Astrocyte (in vitro differentiated cells and primary cell): Measurements from ENCODE around the gene HDAC3. TPM values are rescaled to one million over a fixed set of nuclear protein-coding genes. Genes with fewer than 3 reads are reported as not detected.
A peak's percentile ranks its signal among the peaks of the same experiment; 100 is the strongest.

Source experiments
- DNase-seq: peaks from one replicate; pipeline ENCODE4 v3.0.0-alpha.2; 2010; ENCODE audit warnings: low read depth
- FAIRE-seq: peaks from 2 replicates; lab custom pipeline; 2011; peaks lifted over from hg19 to GRCh38; lab: Jason Lieb, UNC
- H2AFZ ChIP-seq: 2 replicates; pipeline ENCODE4 v1.6.0; 2012; ENCODE audit warnings: low read depth, low read length, inconsistent platforms
- H3K27ac ChIP-seq: 2 replicates; pipeline ENCODE4 v1.5.1; 2011; ENCODE audit warnings: low read depth, low read length, inconsistent platforms
- H3K27me3 ChIP-seq: 2 replicates; pipeline ENCODE4 v1.6.0; 2011; ENCODE audit warnings: low read length, inconsistent platforms; ENCODE audit not compliant: insufficient read depth
- H3K36me3 ChIP-seq: 2 replicates; pipeline ENCODE4 v1.5.1; 2011; ENCODE audit warnings: low read length, inconsistent platforms; ENCODE audit not compliant: insufficient read depth
- H3K4me1 ChIP-seq: 2 replicates; pipeline ENCODE4 v1.5.1; 2011; ENCODE audit warnings: low read length, inconsistent platforms; ENCODE audit not compliant: insufficient read depth
- H3K4me2 ChIP-seq: 2 replicates; pipeline ENCODE4 v1.6.0; 2012; ENCODE audit warnings: low read length, inconsistent platforms
- H3K4me3 ChIP-seq: 2 replicates; pipeline ENCODE4 v1.5.1; 2011; ENCODE audit warnings: low read depth, mild to moderate bottlenecking, low read length, inconsistent platforms; ENCODE audit not compliant: insufficient read depth
- H3K79me2 ChIP-seq: 2 replicates; pipeline ENCODE4 v1.6.0; 2012; ENCODE audit warnings: mild to moderate bottlenecking, low read length, inconsistent platforms; ENCODE audit not compliant: insufficient read depth
- H3K9ac ChIP-seq: 2 replicates; pipeline ENCODE4 v1.6.0; 2012; ENCODE audit warnings: mild to moderate bottlenecking, low read length, inconsistent platforms
- H3K9me3 ChIP-seq: 2 replicates; pipeline ENCODE4 v1.5.1; 2012; ENCODE audit warnings: low read depth, mild to moderate bottlenecking, low read length, inconsistent platforms; ENCODE audit not compliant: insufficient read depth
- H4K20me1 ChIP-seq: 2 replicates; pipeline ENCODE4 v1.6.0; 2012; ENCODE audit warnings: low read length, inconsistent platforms; ENCODE audit not compliant: insufficient read depth
- H3K27ac Mint-ChIP-seq: one replicate; pipeline ENCODE4 v1.8.0; 2021; ENCODE audit warnings: mild to moderate bottlenecking, mixed read lengths; ENCODE audit not compliant: unreplicated experiment
- H3K27me3 Mint-ChIP-seq: one replicate; pipeline ENCODE4 v1.8.0; 2021; ENCODE audit warnings: low read depth, mixed read lengths; ENCODE audit not compliant: unreplicated experiment
- H3K36me3 Mint-ChIP-seq: one replicate; pipeline ENCODE4 v1.8.0; 2021; ENCODE audit warnings: low read depth, mixed read lengths; ENCODE audit not compliant: unreplicated experiment
- H3K4me1 Mint-ChIP-seq: one replicate; pipeline ENCODE4 v1.8.0; 2021; ENCODE audit warnings: low read depth, mixed read lengths; ENCODE audit not compliant: unreplicated experiment
- H3K4me3 Mint-ChIP-seq: one replicate; pipeline ENCODE4 v1.8.0; 2021; ENCODE audit warnings: mild to moderate bottlenecking, moderate library complexity, mixed read lengths; ENCODE audit not compliant: unreplicated experiment
- H3K9me3 Mint-ChIP-seq: one replicate; pipeline ENCODE4 v1.8.0; 2021; ENCODE audit warnings: mild to moderate bottlenecking, mixed read lengths; ENCODE audit not compliant: unreplicated experiment
- CTCF ChIP-seq: IDR thresholded peaks from 2 replicates; pipeline ENCODE4 v1.5.1; 2011; ENCODE audit warnings: low read depth, mild to moderate bottlenecking, inconsistent platforms, low read length, moderate library complexity; ENCODE audit not compliant: insufficient read depth
- EZH2 ChIP-seq: IDR thresholded peaks from 2 replicates; pipeline ENCODE4 v1.6.1; 2012; ENCODE audit warnings: mild to moderate bottlenecking, low read length, inconsistent platforms; ENCODE audit not compliant: insufficient read depth
- total RNA-seq: library from RNA; stranded (reverse); gene quantifications from 2 replicates; pipeline ENCODE4 v1.2.1, GENCODE V29; 2021

HDAC3 gene
- total RNA-seq, 1 donor from 2014 or later, result 63.8 TPM

DNA sequence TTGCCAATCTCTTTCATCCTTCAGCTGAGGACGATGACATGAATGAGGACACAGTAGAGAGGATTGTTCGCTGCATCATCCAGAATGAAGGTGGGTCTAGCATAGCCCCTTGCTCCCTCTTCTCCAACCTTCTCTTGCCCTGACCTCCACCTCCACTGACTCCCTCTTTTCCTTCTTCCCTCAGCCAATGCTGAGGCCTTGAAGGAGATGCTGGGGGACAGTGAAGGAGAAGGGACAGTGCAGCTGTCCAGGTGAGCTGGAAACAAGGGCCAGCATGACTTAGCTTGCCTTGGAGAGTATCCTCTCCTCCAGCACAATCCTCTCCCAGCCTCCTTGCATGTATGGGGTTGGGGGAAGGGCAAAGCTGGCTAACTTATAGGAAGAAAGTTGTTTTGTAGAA is 2.1 kb upstream of the HDAC3 start:
- no peak overlapping the region for H3K27ac ChIP-seq
- H3K9ac ChIP-seq, result no peak overlapping the region
- H3K4me1 ChIP-seq, result peaks cover 20% of the 10 kb centered on the region
- H3K36me3 ChIP-seq, result no peaks in the 10 kb centered on the region
- no peak overlapping the region for H3K4me3 ChIP-seq
- peaks cover 12% of the 10 kb centered on the region for H3K36me3 Mint-ChIP-seq
- peaks cover 59% of the 10 kb centered on the region for H4K20me1 ChIP-seq
- peaks cover 22% of the 10 kb centered on the region for H3K4me1 Mint-ChIP-seq
- no peaks in the 10 kb centered on the region for H3K9me3 Mint-ChIP-seq
- FAIRE-seq (no peak), DNase-seq (no peak)
- TF ChIP-seq EZH2 (no peak), CTCF (no peak)
- no peaks in the 10 kb centered on the region for H3K27me3 Mint-ChIP-seq
- no peaks in the 10 kb centered on the region for H3K27me3 ChIP-seq
- peaks cover 29% of the 10 kb centered on the region for H3K79me2 ChIP-seq
- no peaks in the 10 kb centered on the region for H3K9me3 ChIP-seq
- peak overlapping the region; percentile 87 for H3K4me3 Mint-ChIP-seq
- H3K4me2 ChIP-seq, result no peak overlapping the region
- no peak overlapping the region for H3K27ac Mint-ChIP-seq
- H2AFZ ChIP-seq, result no peak overlapping the region

DNA sequence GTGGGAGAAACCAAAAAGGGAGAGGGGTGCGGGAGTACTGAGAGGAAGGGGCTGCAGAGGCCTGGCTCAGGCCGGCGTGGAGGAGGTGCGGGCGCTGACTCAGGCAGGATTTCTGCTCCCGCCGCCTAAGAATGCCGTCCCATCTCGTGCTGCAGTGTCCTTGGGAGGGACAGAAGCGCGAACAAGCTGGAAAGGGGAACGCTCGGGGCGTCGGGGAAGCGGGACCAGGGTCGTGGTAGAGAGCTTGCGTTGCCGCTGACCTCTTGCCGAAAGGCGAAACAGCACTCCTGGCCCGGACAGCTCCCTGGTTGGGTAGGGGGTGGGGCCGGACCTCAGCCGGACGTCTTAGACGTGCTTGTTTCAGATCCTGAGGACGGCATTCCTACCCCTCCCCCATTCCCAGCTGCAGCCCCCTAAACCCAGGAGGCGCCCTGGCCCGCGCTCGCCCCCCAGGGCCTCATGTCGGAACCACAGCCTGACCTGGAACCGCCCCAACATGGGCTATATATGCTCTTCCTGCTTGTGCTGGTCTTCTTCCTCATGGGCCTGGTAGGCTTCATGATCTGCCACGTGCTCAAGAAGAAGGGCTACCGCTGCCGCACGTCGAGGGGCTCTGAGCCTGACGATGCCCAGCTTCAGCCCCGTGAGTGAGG is 1.2 kb upstream of the HDAC3 start:
- peak overlapping the region; percentile 94 for H3K27ac Mint-ChIP-seq
- H3K36me3 Mint-ChIP-seq, result peaks cover 11% of the 10 kb centered on the region
- no peaks in the 10 kb centered on the region for H3K9me3 ChIP-seq
- H3K9ac ChIP-seq, result peak overlapping the region; percentile 93
- H3K36me3 ChIP-seq, result no peaks in the 10 kb centered on the region
- peak overlapping the region; percentile 95 for H3K4me3 ChIP-seq
- peak overlapping the region; percentile 87 for H3K4me3 Mint-ChIP-seq
- FAIRE-seq (no peak), DNase-seq (peak; percentile 12)
- peaks cover 37% of the 10 kb centered on the region for H3K79me2 ChIP-seq
- peaks cover 59% of the 10 kb centered on the region for H4K20me1 ChIP-seq
- H3K27me3 Mint-ChIP-seq, result no peaks in the 10 kb centered on the region
- H3K4me1 Mint-ChIP-seq, result peaks cover 22% of the 10 kb centered on the region
- H3K27me3 ChIP-seq, result no peaks in the 10 kb centered on the region
- H3K4me2 ChIP-seq, result peak overlapping the region; percentile 98
- peak overlapping the region; percentile 89 for H2AFZ ChIP-seq
- peaks cover 20% of the 10 kb centered on the region for H3K4me1 ChIP-seq
- H3K9me3 Mint-ChIP-seq, result no peaks in the 10 kb centered on the region
- H3K27ac ChIP-seq, result no peak overlapping the region
- TF ChIP-seq CTCF (no peak), EZH2 (no peak)

GRCh38 chr5:141637123-141637766 is 596 bp upstream of the HDAC3 start:
- H3K27me3 Mint-ChIP-seq, result no peaks in the 10 kb centered on the region
- peaks cover 60% of the 10 kb centered on the region for H4K20me1 ChIP-seq
- H3K9me3 ChIP-seq, result no peaks in the 10 kb centered on the region
- no peak for TF ChIP-seq EZH2
- TF ChIP-seq CTCF, result no peak
- H3K36me3 Mint-ChIP-seq, result peaks cover 11% of the 10 kb centered on the region
- no peak for DNase-seq
- peak overlapping the region; percentile 87 for H3K4me3 Mint-ChIP-seq
- H3K4me3 ChIP-seq, result peak overlapping the region; percentile 95
- H3K9ac ChIP-seq, result peak overlapping the region; percentile 93
- peaks cover 20% of the 10 kb centered on the region for H3K4me1 Mint-ChIP-seq
- peaks cover 20% of the 10 kb centered on the region for H3K4me1 ChIP-seq
- H3K27me3 ChIP-seq, result no peaks in the 10 kb centered on the region
- peak overlapping the region; percentile 2 for H3K27ac ChIP-seq
- peak overlapping the region; percentile 89 for H2AFZ ChIP-seq
- peaks cover 3% of the 10 kb centered on the region for H3K36me3 ChIP-seq
- H3K9me3 Mint-ChIP-seq, result no peaks in the 10 kb centered on the region
- no peak for FAIRE-seq
- H3K27ac Mint-ChIP-seq, result no peak overlapping the region
- H3K4me2 ChIP-seq, result peak overlapping the region; percentile 98
- H3K79me2 ChIP-seq, result peaks cover 43% of the 10 kb centered on the region
